K562 (cell line): ENCODE results near the gene SERPINA12. TPM values are rescaled to one million over a fixed set of nuclear protein-coding genes. Genes with fewer than 3 reads are reported as not detected.

ENCODE experiments used
- ATAC-seq: fragments of 200-7000 bp; cut with Tn5 transposase; 3 replicates; pipeline ENCODE4 v1.9.1; 2020; ENCODE audit warnings: moderate library complexity
- BruUV-seq: library from RNA; stranded (reverse); fragments of 400-500 nt; replicated peaks from 2 replicates; lab custom pipeline; 2021; lab: Mats Ljungman, UMichigan
- CTCF ChIA-PET: fragments of 300-600 bp; formaldehyde crosslinking; extraction: SDS; loops from one replicate; lab custom pipeline; 2021; ENCODE audit warnings: low intra/inter-chr PET ratio; lab: Yijun Ruan, JAX
- POLR2A ChIA-PET: fragments of 300-600, 350-650 bp; sonication (Branson Sonifier 250); formaldehyde crosslinking; extraction: SDS; loops from one replicate; lab custom pipeline; 2021; ENCODE audit warnings: antibody characterized with exemption, inconsistent platforms; lab: Yijun Ruan, JAX
- DNase-seq, 4 experiments: peaks; one replicate each; pipeline versions ENCODE4 v3.0.0 to v3.0.0-alpha.2; 2011 to 2018; ENCODE audit warnings: low spot score in 3 of 4, mixed read lengths in 3 of 4; ENCODE audit errors: extremely low read depth in 1 of 4
- FAIRE-seq: peaks from 2 replicates; lab custom pipeline; 2011; peaks lifted over from hg19 to GRCh38; lab: Jason Lieb, UNC
- H2AFZ ChIP-seq: 2 replicates; pipeline ENCODE4 v1.6.0; 2011; ENCODE audit warnings: low read depth, low read length, control low read depth, inconsistent platforms
- H3K27ac ChIP-seq: fragments of 200-600 bp; 3 replicates; pipeline ENCODE4 v1.8.0; 2011; ENCODE audit warnings: low read depth, mild to moderate bottlenecking, control low read depth, inconsistent platforms, low read length, moderate library complexity, mixed read lengths; ENCODE audit errors: extremely low read depth
- H3K27me3 ChIP-seq, 2 experiments: fragments of 300-600 bp in 1 of 2; 2 replicates in 1 of 2; 3 replicates in 1 of 2; pipeline versions ENCODE4 v1.6.0 to v1.8.0; 2011; ENCODE audit warnings: inconsistent platforms in 2 of 2, low read length in 2 of 2, mild to moderate bottlenecking in 1 of 2, mixed read lengths in 1 of 2, moderate library complexity in 1 of 2; ENCODE audit not compliant: control insufficient read depth in 2 of 2, insufficient read depth in 2 of 2
- H3K36me3 ChIP-seq: fragments of 300-600 bp; 3 replicates; pipeline ENCODE4 v1.8.0; 2011; ENCODE audit warnings: mild to moderate bottlenecking, low read length, inconsistent platforms; ENCODE audit not compliant: control insufficient read depth, insufficient read depth
- H3K4me1 ChIP-seq, 2 experiments: fragments of 200-600 bp in 1 of 2; replicated peaks in 1 of 2; 2 replicates in 1 of 2; 3 replicates in 1 of 2; pipeline versions ENCODE4 v1.5.1 to v1.8.0; 2011; ENCODE audit warnings: inconsistent platforms in 2 of 2, low read length in 2 of 2, mild to moderate bottlenecking in 1 of 2, mixed read lengths in 1 of 2, moderate library complexity in 1 of 2; ENCODE audit not compliant: control insufficient read depth in 2 of 2, insufficient read depth in 2 of 2
- H3K4me2 ChIP-seq: 2 replicates; pipeline ENCODE4 v1.6.1; 2011; ENCODE audit warnings: low read length, control low read depth, inconsistent platforms, mixed read lengths; ENCODE audit not compliant: insufficient read depth
- H3K4me3 ChIP-seq: fragments of 200-600 bp; sonication (generic), shearing (Covaris generic); 2 replicates; pipeline ENCODE4 v1.5.1; 2016; ENCODE audit warnings: control low read depth, inconsistent platforms
- H3K79me2 ChIP-seq: fragments of 200-600 bp; 3 replicates; pipeline ENCODE4 v1.8.0; 2011; ENCODE audit warnings: low read length, inconsistent platforms; ENCODE audit not compliant: control insufficient read depth, insufficient read depth
- H3K9ac ChIP-seq, 2 experiments: 2 replicates each; pipeline versions ENCODE4 v1.6.0 to v1.6.1; 2011; ENCODE audit warnings: low read depth in 2 of 2, low read length in 2 of 2, control low read depth in 1 of 2, inconsistent platforms in 1 of 2, mild to moderate bottlenecking in 1 of 2, mixed read lengths in 1 of 2; ENCODE audit not compliant: insufficient read depth in 1 of 2
- H3K9me1 ChIP-seq: one replicate; pipeline ENCODE4 v1.6.0; 2011; ENCODE audit warnings: inconsistent platforms, mild to moderate bottlenecking, low read length, moderate library complexity; ENCODE audit not compliant: control insufficient read depth, insufficient read depth
- H3K9me3 ChIP-seq: replicated peaks from 2 replicates; pipeline ENCODE4 v1.5.1; 2011; ENCODE audit warnings: low read depth, low read length, inconsistent platforms; ENCODE audit not compliant: control insufficient read depth, insufficient read depth
- H4K20me1 ChIP-seq: replicated peaks from 2 replicates; pipeline ENCODE4 v1.6.1; 2011; ENCODE audit warnings: low read length, inconsistent platforms, mixed read lengths; ENCODE audit not compliant: control insufficient read depth, insufficient read depth
- ARID1B ChIP-seq: fragments of 450-650 bp; IDR thresholded peaks from 2 replicates; pipeline ENCODE4 v1.6.1; 2016; ENCODE audit warnings: antibody characterized with exemption, mild to moderate bottlenecking, inconsistent platforms
- CREB1 ChIP-seq, 2 experiments: sonication (generic) in 1 of 2; formaldehyde crosslinking in 1 of 2; IDR thresholded peaks; 2 replicates each; pipeline versions ENCODE4 v1.6.1 to v1.8.0; 2012 to 2022; ENCODE audit warnings: inconsistent platforms in 1 of 2, mild to moderate bottlenecking in 1 of 2, missing genetic modification reagents in 1 of 2, moderate library complexity in 1 of 2
- DACH1 ChIP-seq: fragments of 450-650 bp; IDR thresholded peaks from 2 replicates; pipeline ENCODE4 v1.6.1; 2018; ENCODE audit not compliant: partially characterized antibody
- ERF ChIP-seq: fragments of 450-650 bp; formaldehyde crosslinking; IDR thresholded peaks from 2 replicates; pipeline ENCODE4 v1.4.0; 2020; ENCODE audit warnings: mild to moderate bottlenecking, mixed read lengths
- KHSRP ChIP-seq: fragments of 450-650 bp; IDR thresholded peaks from 2 replicates; pipeline ENCODE4 v1.6.1; 2017
- KLF10 ChIP-seq: fragments of 250-450 bp; sonication (Bioruptor Pico); IDR thresholded peaks from 2 replicates; pipeline ENCODE4 v1.6.1; 2021; ENCODE audit warnings: matching md5 sums
- NR2C1 ChIP-seq, 2 experiments: fragments of 450-650 bp; IDR thresholded peaks; 2 replicates each; pipeline ENCODE4 v1.6.1; 2017; ENCODE audit warnings: mild to moderate bottlenecking in 2 of 2, antibody characterized with exemption in 1 of 2, inconsistent platforms in 1 of 2, missing compliant biosample characterization in 1 of 2, missing genetic modification characterization in 1 of 2
- RBM17 ChIP-seq: fragments of 200-400 bp; formaldehyde crosslinking; IDR thresholded peaks from 2 replicates; pipeline ENCODE4 v1.6.1; 2017; ENCODE audit warnings: low read depth, mild to moderate bottlenecking, low read length, borderline replicate concordance
- RBM34 ChIP-seq: fragments of 200-400 bp; formaldehyde crosslinking; IDR thresholded peaks from 2 replicates; pipeline ENCODE4 v1.6.1; 2018; ENCODE audit warnings: low read length, borderline replicate concordance; ENCODE audit not compliant: insufficient read depth
- SIN3B ChIP-seq: fragments of 450-650 bp; IDR thresholded peaks from 2 replicates; pipeline ENCODE4 v1.6.1; 2017; ENCODE audit warnings: low read depth, mild to moderate bottlenecking, moderate library complexity
- SIX5 ChIP-seq, 2 experiments: IDR thresholded peaks; 2 replicates each; pipeline ENCODE4 v1.6.1; 2011; ENCODE audit warnings: low read length in 2 of 2, borderline replicate concordance in 1 of 2, low read depth in 1 of 2, mild to moderate bottlenecking in 1 of 2, moderate library complexity in 1 of 2; ENCODE audit not compliant: insufficient read depth in 1 of 2
- SMAD2 ChIP-seq: fragments of 150-350 bp; IDR thresholded peaks from 2 replicates; pipeline ENCODE4 v1.6.1; 2014; ENCODE audit warnings: low read depth, mild to moderate bottlenecking, low read length
- SUPT5H ChIP-seq: fragments of 450-650 bp; IDR thresholded peaks from 2 replicates; pipeline ENCODE4 v1.6.1; 2016
- TAF7 ChIP-seq: fragments of 450-650 bp; IDR thresholded peaks from 2 replicates; pipeline ENCODE4 v1.6.1; 2016; ENCODE audit warnings: missing genetic modification characterization, missing compliant biosample characterization
- ZBED1 ChIP-seq: IDR thresholded peaks from 2 replicates; pipeline ENCODE4 v1.6.1; 2014
- WGBS: fragments of 100-300 bp; shearing (Covaris generic); methylation state at CpG from one replicate; pipeline ENCODE4 v1.1.6; 2016; ENCODE audit warnings: low coverage, mixed read lengths; ENCODE audit not compliant: insufficient coverage; ENCODE audit errors: missing lambda C conversion rate; 5-methylcytosine and 5-hydroxymethylcytosine counted together
- in situ Hi-C: fragments of 300-500 bp; cut with MboI; formaldehyde crosslinking; loops from 4 replicates; pipeline ENCODE4 v1.15.0; 2018; ENCODE audit warnings: inconsistent platforms, mixed read lengths
- intact Hi-C: fragments of 100-400 bp; cut with micrococcal nuclease; formaldehyde crosslinking; loops from 2 replicates; pipeline ENCODE4 v1.14.2; 2022
- polyA plus RNA-seq, 8 experiments: library from polyadenylated mRNA; depleted of rRNA in 4 of 8; stranded (reverse) in 5 of 8; unstranded in 3 of 8; fragments of >200 nt; fragmentation: Nextera tagmentation in 2 of 8; fragmentation: Illumina TruSeq in 1 of 8; extraction: Ambion mirVana in 2 of 8; extraction: Trizol in 1 of 8; gene quantifications; 2 replicates each; pipeline versions ENCODE4 v1.2.1 to v1.2.3, GENCODE V29; 2011 to 2014; ENCODE audit warnings: inconsistent platforms in 1 of 8, missing spikeins in 1 of 8
- total RNA-seq, 7 experiments: library from RNA; depleted of rRNA in 6 of 7; stranded (reverse); fragments of >200 nt in 6 of 7; fragmentation: Illumina TruSeq in 2 of 7; extraction: Trizol in 2 of 7; gene quantifications; 2 replicates each; pipeline versions ENCODE4 v1.2.1 to v1.2.3, GENCODE V29; 2011 to 2021; ENCODE audit warnings: low replicate concordance in 1 of 7
- TF ChIP-seq, protein P1 (sequence below): fragments of 250-450 bp; sonication (Bioruptor Pico); IDR thresholded peaks from 2 replicates; pipeline ENCODE4 v1.5.0; 2020; ENCODE audit warnings: mild to moderate bottlenecking, borderline replicate concordance
- TF ChIP-seq, protein P2 (sequence below): fragments of 450-650 bp; IDR thresholded peaks from 2 replicates; pipeline ENCODE4 v1.6.1; 2016; ENCODE audit warnings: mild to moderate bottlenecking
- TF ChIP-seq, protein P3 (sequence below): sonication (generic); formaldehyde crosslinking; IDR thresholded peaks from 2 replicates; pipeline ENCODE4 v1.8.0; 2022; ENCODE audit warnings: missing genetic modification reagents, mild to moderate bottlenecking, borderline replicate concordance

The SERPINA12 gene
- total and polyA plus RNA-seq, 9 of the 15 experiments (the other 6 are each of a cell fraction or from before 2014, with no cell fraction given): not detected

DNA sequence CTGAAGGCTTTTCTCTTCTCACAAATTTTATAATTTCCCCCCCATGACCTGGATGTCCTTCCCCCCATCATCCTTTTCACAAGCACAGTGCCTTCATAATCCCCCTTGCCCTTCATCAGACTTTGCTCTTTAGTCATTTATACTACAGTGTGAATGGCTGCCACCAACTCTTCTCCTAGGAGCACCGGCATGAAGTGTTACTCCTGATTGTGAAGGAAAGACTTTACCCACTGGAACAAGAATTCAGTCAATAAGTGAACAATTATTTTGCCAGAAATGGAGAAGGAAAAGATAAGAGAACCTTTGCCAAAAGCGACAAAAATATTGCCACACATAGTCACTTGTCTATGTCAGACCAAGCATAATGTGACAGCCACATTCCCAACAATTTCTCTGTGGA, 38.2 kb downstream of the SERPINA12 start:
- Histone ChIP-seq H2AFZ (no peak overlapping the region), H3K79me2 (no peaks in the 10 kb centered on the region), H3K4me3 (no peak overlapping the region), H3K9me1 (no peaks in the 10 kb centered on the region), H3K36me3 (no peaks in the 10 kb centered on the region), H3K9ac (no peak overlapping the region), H3K9me3 (no peaks in the 10 kb centered on the region), H3K4me1 (no peaks in the 10 kb centered on the region), H4K20me1 (no peaks in the 10 kb centered on the region), H3K27ac (no peak overlapping the region), H3K27me3 (no peaks in the 10 kb centered on the region), H3K4me2 (no peak overlapping the region)
- no peak for FAIRE-seq
- BruUV-seq: no TSS peak
- intact Hi-C loops (no loop called here), in situ Hi-C loops (no loop called here)
- ChIA-PET CTCF (no interaction called here), POLR2A (no interaction called here)
- WGBS: 0% methylated on average over 2 of the region's 2 CpGs
- no peak for ATAC-seq
- DNase-seq: no peak
- TF ChIP-seq SMAD2 (no peak), TAF7 (tag) (no peak), ARID1B (no peak), SIX5 (IDR thresholded peaks at IDR 0.05; ENCODE audit: borderline replicate concordance in 1 of 2, insufficient read depth in 1 of 2, low read depth in 1 of 2, low read length in 2 of 2) (no peak), KLF10 (CRISPR knock-in tag) (no peak), ERF (no peak), RBM17 (no peak), RBM34 (no peak), KHSRP (no peak), SUPT5H (no peak), SIN3B (no peak), CREB1 (IDR thresholded peaks at IDR 0.05) (no peak), CREB1 (CRISPR knock-in tag; IDR thresholded peaks at IDR 0.05) (no peak), ZBED1 (no peak), DACH1 (no peak), NR2C1 (IDR thresholded peaks at IDR 0.05) (no peak), NR2C1 (tag; IDR thresholded peaks at IDR 0.05) (no peak)
- TF ChIP-seq, protein P1, sequence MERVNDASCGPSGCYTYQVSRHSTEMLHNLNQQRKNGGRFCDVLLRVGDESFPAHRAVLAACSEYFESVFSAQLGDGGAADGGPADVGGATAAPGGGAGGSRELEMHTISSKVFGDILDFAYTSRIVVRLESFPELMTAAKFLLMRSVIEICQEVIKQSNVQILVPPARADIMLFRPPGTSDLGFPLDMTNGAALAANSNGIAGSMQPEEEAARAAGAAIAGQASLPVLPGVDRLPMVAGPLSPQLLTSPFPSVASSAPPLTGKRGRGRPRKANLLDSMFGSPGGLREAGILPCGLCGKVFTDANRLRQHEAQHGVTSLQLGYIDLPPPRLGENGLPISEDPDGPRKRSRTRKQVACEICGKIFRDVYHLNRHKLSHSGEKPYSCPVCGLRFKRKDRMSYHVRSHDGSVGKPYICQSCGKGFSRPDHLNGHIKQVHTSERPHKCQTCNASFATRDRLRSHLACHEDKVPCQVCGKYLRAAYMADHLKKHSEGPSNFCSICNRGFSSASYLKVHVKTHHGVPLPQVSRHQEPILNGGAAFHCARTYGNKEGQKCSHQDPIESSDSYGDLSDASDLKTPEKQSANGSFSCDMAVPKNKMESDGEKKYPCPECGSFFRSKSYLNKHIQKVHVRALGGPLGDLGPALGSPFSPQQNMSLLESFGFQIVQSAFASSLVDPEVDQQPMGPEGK: no peak
- TF ChIP-seq, protein P2, sequence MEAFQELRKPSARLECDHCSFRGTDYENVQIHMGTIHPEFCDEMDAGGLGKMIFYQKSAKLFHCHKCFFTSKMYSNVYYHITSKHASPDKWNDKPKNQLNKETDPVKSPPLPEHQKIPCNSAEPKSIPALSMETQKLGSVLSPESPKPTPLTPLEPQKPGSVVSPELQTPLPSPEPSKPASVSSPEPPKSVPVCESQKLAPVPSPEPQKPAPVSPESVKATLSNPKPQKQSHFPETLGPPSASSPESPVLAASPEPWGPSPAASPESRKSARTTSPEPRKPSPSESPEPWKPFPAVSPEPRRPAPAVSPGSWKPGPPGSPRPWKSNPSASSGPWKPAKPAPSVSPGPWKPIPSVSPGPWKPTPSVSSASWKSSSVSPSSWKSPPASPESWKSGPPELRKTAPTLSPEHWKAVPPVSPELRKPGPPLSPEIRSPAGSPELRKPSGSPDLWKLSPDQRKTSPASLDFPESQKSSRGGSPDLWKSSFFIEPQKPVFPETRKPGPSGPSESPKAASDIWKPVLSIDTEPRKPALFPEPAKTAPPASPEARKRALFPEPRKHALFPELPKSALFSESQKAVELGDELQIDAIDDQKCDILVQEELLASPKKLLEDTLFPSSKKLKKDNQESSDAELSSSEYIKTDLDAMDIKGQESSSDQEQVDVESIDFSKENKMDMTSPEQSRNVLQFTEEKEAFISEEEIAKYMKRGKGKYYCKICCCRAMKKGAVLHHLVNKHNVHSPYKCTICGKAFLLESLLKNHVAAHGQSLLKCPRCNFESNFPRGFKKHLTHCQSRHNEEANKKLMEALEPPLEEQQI: no peak
- TF ChIP-seq, protein P3, sequence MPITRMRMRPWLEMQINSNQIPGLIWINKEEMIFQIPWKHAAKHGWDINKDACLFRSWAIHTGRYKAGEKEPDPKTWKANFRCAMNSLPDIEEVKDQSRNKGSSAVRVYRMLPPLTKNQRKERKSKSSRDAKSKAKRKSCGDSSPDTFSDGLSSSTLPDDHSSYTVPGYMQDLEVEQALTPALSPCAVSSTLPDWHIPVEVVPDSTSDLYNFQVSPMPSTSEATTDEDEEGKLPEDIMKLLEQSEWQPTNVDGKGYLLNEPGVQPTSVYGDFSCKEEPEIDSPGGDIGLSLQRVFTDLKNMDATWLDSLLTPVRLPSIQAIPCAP (CRISPR knock-in tag): no peak
